Prostate gland (tissue), 2 donors: ENCODE measurements around the gene HOOK2. TPM values are rescaled to one million over a fixed set of nuclear protein-coding genes. Genes with fewer than 3 reads are reported as not detected.

Experiments
- DNase-seq: peaks from one replicate; pipeline ENCODE4 v3.0.0-alpha.2; 2019; ENCODE audit warnings: low spot score
- H3K27ac ChIP-seq, 2 donors: fragments of 200-600 bp; sonication (generic); 2 replicates each; pipeline ENCODE4 v1.5.1; 2017 to 2019
- H3K27me3 ChIP-seq: fragments of 200-600 bp; sonication (generic); replicated peaks from 2 replicates; pipeline ENCODE4 v1.5.1; 2019; ENCODE audit not compliant: insufficient read depth
- H3K36me3 ChIP-seq, 2 donors: fragments of 200-600 bp; sonication (generic); 1 replicate in 1 of 2; 2 replicates in 1 of 2; pipeline versions ENCODE4 v1.5.1 to v1.8.1; 2017 to 2019
- H3K4me1 ChIP-seq: fragments of 200-600 bp; sonication (generic); replicated peaks from 2 replicates; pipeline ENCODE4 v1.5.1; 2019
- H3K4me3 ChIP-seq, 2 donors: fragments of 200-600 bp; sonication (generic); 2 replicates each; pipeline ENCODE4 v1.5.1; 2017 to 2019
- H3K9me3 ChIP-seq: fragments of 200-600 bp; sonication (generic); 2 replicates; pipeline ENCODE4 v1.5.1; 2017
- CTCF ChIP-seq, 4 experiments: fragments of 200-600 bp in 2 of 4; fragments of 450-650 bp in 2 of 4; sonication (generic) in 2 of 4; IDR thresholded peaks; 1 replicate in 3 of 4; 2 replicates in 1 of 4; pipeline ENCODE4 v1.5.1; 2016 to 2019; ENCODE audit warnings: antibody characterized with exemption in 4 of 4, mild to moderate bottlenecking in 2 of 4, moderate library complexity in 2 of 4
- POLR2A ChIP-seq: fragments of 450-650 bp; IDR thresholded peaks from one replicate; pipeline ENCODE4 v1.6.1; 2016; ENCODE audit warnings: antibody characterized with exemption, mild to moderate bottlenecking
- POLR2AphosphoS5 ChIP-seq: sonication (generic); formaldehyde crosslinking; IDR thresholded peaks from one replicate; pipeline ENCODE4 v1.6.1; 2017; ENCODE audit warnings: antibody characterized with exemption
- WGBS: methylation state at CpG from one replicate; pipeline ENCODE4 v1.1.5; 2018; 5-methylcytosine and 5-hydroxymethylcytosine counted together
- intact Hi-C: fragments of 100-400 bp; cut with DNase I; formaldehyde crosslinking; loops from one replicate; pipeline ENCODE4 v1.14.2; 2022
- total RNA-seq, 2 donors: library from RNA; depleted of rRNA; stranded (reverse); fragments of >200 nt; gene quantifications; one replicate each; pipeline ENCODE4 v1.1.0, GENCODE V29; 2016

HOOK2 gene
- total RNA-seq, 2 donors from 2014 or later: 49.6 to 126 TPM

- H3K36me3 ChIP-seq: no peaks in the 10 kb centered on the region
- intact Hi-C loops: no loop called here
- 81% methylated on average over 3 of the region's 3 CpGs for WGBS
- H3K4me1 ChIP-seq: peaks cover 67% of the 10 kb centered on the region
- no peak overlapping the region for H3K4me3 ChIP-seq
- DNase-seq: no peak
- H3K27ac ChIP-seq: peak overlapping the region; percentile 100
- no peak for TF ChIP-seq POLR2A
- H3K9me3 ChIP-seq: no peaks in the 10 kb centered on the region
- no peaks in the 10 kb centered on the region for H3K27me3 ChIP-seq
Observed at GRCh38 chr19:12786952-12787351, 11.6 kb upstream of the HOOK2 start.

- Histone ChIP-seq H3K27me3 (no peaks in the 10 kb centered on the region), H3K4me1 (peaks cover 67% of the 10 kb centered on the region), H3K36me3 (no peaks in the 10 kb centered on the region), H3K4me3 (no peak overlapping the region), H3K27ac (peak overlapping the region; percentile 100), H3K9me3 (no peaks in the 10 kb centered on the region)
- 25% methylated on average over 17 of the region's 18 CpGs for WGBS
- intact Hi-C loops: no loop called here
- peak; percentile 13 for TF ChIP-seq POLR2A
- peak in 1 of 4 experiments; percentile 2 for TF ChIP-seq CTCF (IDR thresholded peaks at IDR 0.05)
- TF ChIP-seq POLR2AphosphoS5: peak; percentile 86
- DNase-seq: peak; percentile 90
Observed at GRCh38 chr19:12786141-12786870, 11.0 kb upstream of the HOOK2 start.

DNA sequence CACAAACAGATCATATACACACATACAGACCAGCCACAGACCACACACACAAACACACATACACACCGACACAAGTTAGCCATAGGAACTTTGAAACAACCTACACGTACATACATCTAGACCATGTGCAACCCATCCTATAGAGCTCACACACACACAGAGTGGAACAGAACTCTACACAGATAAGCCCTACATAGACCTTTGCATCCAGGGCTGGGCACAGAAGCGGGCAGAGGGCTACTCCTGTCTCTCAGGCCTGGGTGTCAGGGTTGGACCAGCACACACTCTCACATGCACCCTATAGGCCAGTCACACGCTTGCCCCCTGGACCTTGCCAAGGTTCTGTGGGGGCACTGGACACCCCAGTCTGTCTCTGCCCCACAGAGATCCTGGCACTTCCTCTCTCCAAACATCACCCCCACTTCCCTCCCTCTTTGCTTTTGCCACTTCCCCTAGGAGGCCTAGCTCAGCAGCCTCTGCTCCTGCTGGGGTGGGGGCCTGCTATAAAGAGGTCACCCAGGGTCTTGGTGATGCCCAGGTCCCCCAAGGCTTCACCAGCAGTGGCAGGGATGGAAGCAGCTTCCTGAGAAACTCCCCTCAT lies 10.2 kb upstream of the HOOK2 start:
- Histone ChIP-seq H3K27me3 (no peaks in the 10 kb centered on the region), H3K27ac (peak overlapping the region; percentile 100), H3K4me3 (no peak overlapping the region), H3K4me1 (peaks cover 62% of the 10 kb centered on the region), H3K9me3 (no peaks in the 10 kb centered on the region), H3K36me3 (no peaks in the 10 kb centered on the region)
- DNase-seq: no peak
- WGBS: 76% methylated on average over 4 of the region's 4 CpGs
- intact Hi-C loops: no loop called here
- TF ChIP-seq POLR2AphosphoS5 (no peak), POLR2A (no peak), CTCF (IDR thresholded peaks at IDR 0.05) (no peak)

DNA sequence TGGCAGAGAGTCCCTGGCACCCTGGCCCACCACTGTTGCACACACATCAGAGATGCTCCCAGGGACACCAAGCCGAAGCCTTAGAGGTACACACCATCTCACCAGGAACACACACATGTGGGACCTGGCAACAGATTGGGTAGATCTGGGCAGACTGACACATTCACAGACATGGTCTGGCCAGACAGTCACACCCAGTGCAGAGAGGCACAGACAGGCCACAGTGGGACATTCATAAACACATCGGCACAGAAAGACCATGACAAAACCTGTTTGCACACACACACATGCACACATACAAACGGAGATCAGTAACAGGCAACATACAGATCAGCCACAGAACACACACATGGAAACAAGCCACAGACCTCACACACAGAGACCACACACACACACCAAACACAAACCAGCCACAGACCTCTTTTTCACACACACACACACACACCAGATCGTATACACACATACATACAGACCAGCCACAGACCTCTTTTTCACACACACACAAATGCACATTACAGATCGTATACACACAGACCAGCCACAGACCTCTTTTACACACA lies 9.6 kb upstream of the HOOK2 start:
- DNase-seq: peak; percentile 43
- H3K27me3 ChIP-seq: no peaks in the 10 kb centered on the region
- no peaks in the 10 kb centered on the region for H3K9me3 ChIP-seq
- TF ChIP-seq POLR2AphosphoS5 (peak; percentile 10), POLR2A (no peak), CTCF (IDR thresholded peaks at IDR 0.05) (no peak)
- no peaks in the 10 kb centered on the region for H3K36me3 ChIP-seq
- intact Hi-C loops: no loop called here
- WGBS: 45% methylated on average over 5 of the region's 5 CpGs
- no peak overlapping the region for H3K4me3 ChIP-seq
- peak overlapping the region; percentile 100 for H3K27ac ChIP-seq
- peaks cover 62% of the 10 kb centered on the region for H3K4me1 ChIP-seq

- DNase-seq: no peak
- Histone ChIP-seq H3K27ac (peak overlapping the region; percentile 100), H3K4me3 (no peak overlapping the region), H3K36me3 (no peaks in the 10 kb centered on the region), H3K4me1 (peaks cover 62% of the 10 kb centered on the region), H3K27me3 (no peaks in the 10 kb centered on the region), H3K9me3 (no peaks in the 10 kb centered on the region)
- intact Hi-C loops: no loop called here
- WGBS: 53% methylated on average over 10 of the region's 10 CpGs
- TF ChIP-seq POLR2AphosphoS5 (no peak), POLR2A (no peak), CTCF (IDR thresholded peaks at IDR 0.05) (no peak)
Observed at GRCh38 chr19:12784394-12784870, 9.1 kb upstream of the HOOK2 start.
